HEK293 (cell line): ENCODE data around the gene CD300LF.
A peak's percentile ranks its signal among the peaks of the same experiment; 100 is the strongest.

Source experiments
- FEZF1 ChIP-seq: fragments of 450-650 bp; formaldehyde crosslinking; IDR thresholded peaks from 2 replicates; pipeline ENCODE4 v1.5.1; 2016; ENCODE audit warnings: missing biosample characterization, missing genetic modification characterization
- OSR2 ChIP-seq: fragments of 450-650 bp; formaldehyde crosslinking; IDR thresholded peaks from 2 replicates; pipeline ENCODE4 v1.5.1; 2016; ENCODE audit warnings: missing biosample characterization, missing genetic modification characterization
- REST ChIP-seq: fragments of 450-650 bp; formaldehyde crosslinking; IDR thresholded peaks from 2 replicates; pipeline ENCODE4 v1.5.1; 2016; ENCODE audit warnings: missing biosample characterization, missing genetic modification characterization
- ZBTB21 ChIP-seq: fragments of 450-650 bp; formaldehyde crosslinking; IDR thresholded peaks from 2 replicates; pipeline ENCODE4 v1.5.1; 2017; ENCODE audit warnings: missing biosample characterization, missing genetic modification characterization
- ZBTB8A ChIP-seq: fragments of 450-650 bp; formaldehyde crosslinking; IDR thresholded peaks from 2 replicates; pipeline ENCODE4 v1.5.1; 2016; ENCODE audit warnings: missing biosample characterization, missing genetic modification characterization
- ZFHX2 ChIP-seq: fragments of 450-650 bp; formaldehyde crosslinking; conservative IDR thresholded peaks from 2 replicates; pipeline ENCODE4 v1.5.1; 2016; ENCODE audit warnings: missing biosample characterization, missing genetic modification characterization
- ZNF10 ChIP-seq: fragments of 450-650 bp; formaldehyde crosslinking; IDR thresholded peaks from 2 replicates; pipeline ENCODE4 v1.5.1; 2017; ENCODE audit warnings: missing biosample characterization, missing genetic modification characterization
- ZNF121 ChIP-seq: fragments of 450-650 bp; formaldehyde crosslinking; IDR thresholded peaks from 2 replicates; pipeline ENCODE4 v1.5.1; 2016; ENCODE audit warnings: missing biosample characterization, missing genetic modification characterization
- ZNF146 ChIP-seq: fragments of 450-650 bp; formaldehyde crosslinking; IDR thresholded peaks from 2 replicates; pipeline ENCODE4 v1.5.1; 2016; ENCODE audit warnings: missing biosample characterization, missing genetic modification characterization
- ZNF174 ChIP-seq: fragments of 450-650 bp; formaldehyde crosslinking; IDR thresholded peaks from 2 replicates; pipeline ENCODE4 v1.5.0; 2017; ENCODE audit warnings: missing biosample characterization, mild to moderate bottlenecking, missing genetic modification characterization
- ZNF221 ChIP-seq: fragments of 450-650 bp; formaldehyde crosslinking; IDR thresholded peaks from 2 replicates; pipeline ENCODE4 v1.5.1; 2017; ENCODE audit warnings: missing biosample characterization, missing genetic modification characterization, borderline replicate concordance
- ZNF24 ChIP-seq: fragments of 450-650 bp; formaldehyde crosslinking; IDR thresholded peaks from 2 replicates; pipeline ENCODE4 v1.5.1; 2016; ENCODE audit warnings: missing biosample characterization, missing genetic modification characterization
- ZNF274 ChIP-seq, 2 experiments: fragments of 200-500 bp in 1 of 2; fragments of 450-650 bp in 1 of 2; sonication (Bioruptor generic) in 1 of 2; formaldehyde crosslinking in 1 of 2; IDR thresholded peaks; 2 replicates each; pipeline versions ENCODE4 v1.5.1 to v1.6.1; 2014 to 2016; ENCODE audit warnings: borderline replicate concordance in 1 of 2, inconsistent platforms in 1 of 2, low read length in 1 of 2, missing biosample characterization in 1 of 2, missing genetic modification characterization in 1 of 2
- ZNF354C ChIP-seq: fragments of 450-650 bp; formaldehyde crosslinking; IDR thresholded peaks from 2 replicates; pipeline ENCODE4 v1.5.1; 2016; ENCODE audit warnings: missing biosample characterization, missing genetic modification characterization, low read depth, borderline replicate concordance
- ZNF404 ChIP-seq: fragments of 450-650 bp; formaldehyde crosslinking; IDR thresholded peaks from 2 replicates; pipeline ENCODE4 v1.5.1; 2017; ENCODE audit warnings: missing biosample characterization, missing genetic modification characterization
- ZNF548 ChIP-seq: fragments of 450-650 bp; formaldehyde crosslinking; IDR thresholded peaks from 2 replicates; pipeline ENCODE4 v1.5.1; 2016; ENCODE audit warnings: missing biosample characterization, missing genetic modification characterization
- ZNF600 ChIP-seq: fragments of 450-650 bp; formaldehyde crosslinking; IDR thresholded peaks from 2 replicates; pipeline ENCODE4 v1.5.1; 2016; ENCODE audit warnings: missing biosample characterization, missing genetic modification characterization
- ZNF623 ChIP-seq: fragments of 450-650 bp; formaldehyde crosslinking; IDR thresholded peaks from 2 replicates; pipeline ENCODE4 v1.5.1; 2016; ENCODE audit warnings: missing biosample characterization, missing genetic modification characterization
- ZNF658 ChIP-seq: fragments of 450-650 bp; formaldehyde crosslinking; IDR thresholded peaks from 2 replicates; pipeline ENCODE4; 2016; ENCODE audit warnings: missing biosample characterization, missing genetic modification characterization
- ZNF707 ChIP-seq: fragments of 450-650 bp; formaldehyde crosslinking; IDR thresholded peaks from 2 replicates; pipeline ENCODE4 v1.5.1; 2016; ENCODE audit warnings: missing biosample characterization, missing genetic modification characterization
- ZNF830 ChIP-seq: fragments of 450-650 bp; IDR thresholded peaks from 2 replicates; pipeline ENCODE4 v1.5.0; 2018; ENCODE audit warnings: missing biosample characterization, missing genetic modification characterization, low read depth, mild to moderate bottlenecking, moderate library complexity
- ZNF843 ChIP-seq: fragments of 450-650 bp; formaldehyde crosslinking; IDR thresholded peaks from 2 replicates; pipeline ENCODE4 v1.5.1; 2016; ENCODE audit warnings: missing biosample characterization, missing genetic modification characterization
- ZSCAN30 ChIP-seq: fragments of 450-650 bp; IDR thresholded peaks from 2 replicates; pipeline ENCODE4 v1.5.1; 2018; ENCODE audit warnings: missing biosample characterization, mild to moderate bottlenecking, missing genetic modification characterization, moderate library complexity
- ZSCAN4 ChIP-seq: fragments of 450-650 bp; formaldehyde crosslinking; IDR thresholded peaks from 2 replicates; pipeline ENCODE4 v1.5.1; 2017; ENCODE audit warnings: missing biosample characterization, missing genetic modification characterization
- TF ChIP-seq, protein P1 (sequence below): fragments of 450-650 bp; formaldehyde crosslinking; IDR thresholded peaks from 2 replicates; pipeline ENCODE4 v1.5.1; 2016; ENCODE audit warnings: missing biosample characterization, missing genetic modification characterization
- TF ChIP-seq, protein P2 (sequence below): fragments of 450-650 bp; formaldehyde crosslinking; IDR thresholded peaks from 2 replicates; pipeline ENCODE4 v1.5.0; 2017; ENCODE audit warnings: missing biosample characterization, missing genetic modification characterization, borderline replicate concordance
- TF ChIP-seq, protein P3 (sequence below): fragments of 450-650 bp; formaldehyde crosslinking; IDR thresholded peaks from 2 replicates; pipeline ENCODE4 v1.5.1; 2016; ENCODE audit warnings: missing biosample characterization, missing genetic modification characterization, low read depth
- TF ChIP-seq, protein P4 (sequence below): fragments of 450-650 bp; formaldehyde crosslinking; IDR thresholded peaks from 2 replicates; pipeline ENCODE4 v1.5.1; 2016; ENCODE audit warnings: missing biosample characterization, missing genetic modification characterization

Gene CD300LF

GRCh38 chr17:74671031-74671771 is 41.5 kb downstream of the CD300LF start (continued):
- TF ChIP-seq ZNF658 (tag by site-specific recombination) (no peak), ZNF146 (no peak), ZNF707 (no peak), ZNF354C (tag by site-specific recombination) (no peak), ZNF548 (tag by site-specific recombination) (no peak), ZSCAN30 (tag by site-specific recombination) (peak; percentile 98), ZNF174 (tag by site-specific recombination) (no peak), FEZF1 (tag by site-specific recombination) (no peak), OSR2 (tag by site-specific recombination) (no peak), ZBTB21 (tag by site-specific recombination) (no peak), ZNF623 (tag by site-specific recombination) (no peak), ZNF10 (tag by site-specific recombination) (no peak), ZSCAN4 (tag by site-specific recombination) (no peak), ZFHX2 (tag by site-specific recombination) (no peak), ZNF404 (tag by site-specific recombination) (no peak), ZNF843 (no peak), ZNF600 (tag by site-specific recombination) (peak; percentile 81), REST (peak; percentile 100), ZNF121 (tag by site-specific recombination) (no peak), ZNF24 (tag by site-specific recombination) (peak; percentile 65), ZNF274 (IDR thresholded peaks at IDR 0.05; ENCODE audit: low read length) (no peak), ZNF274 (tag by site-specific recombination; IDR thresholded peaks at IDR 0.05; ENCODE audit: borderline replicate concordance) (no peak), ZBTB8A (tag by site-specific recombination) (no peak; the same call in 1 of the 2 replicates), ZNF830 (tag by site-specific recombination) (no peak), ZNF221 (no peak)
- TF ChIP-seq, protein P1, sequence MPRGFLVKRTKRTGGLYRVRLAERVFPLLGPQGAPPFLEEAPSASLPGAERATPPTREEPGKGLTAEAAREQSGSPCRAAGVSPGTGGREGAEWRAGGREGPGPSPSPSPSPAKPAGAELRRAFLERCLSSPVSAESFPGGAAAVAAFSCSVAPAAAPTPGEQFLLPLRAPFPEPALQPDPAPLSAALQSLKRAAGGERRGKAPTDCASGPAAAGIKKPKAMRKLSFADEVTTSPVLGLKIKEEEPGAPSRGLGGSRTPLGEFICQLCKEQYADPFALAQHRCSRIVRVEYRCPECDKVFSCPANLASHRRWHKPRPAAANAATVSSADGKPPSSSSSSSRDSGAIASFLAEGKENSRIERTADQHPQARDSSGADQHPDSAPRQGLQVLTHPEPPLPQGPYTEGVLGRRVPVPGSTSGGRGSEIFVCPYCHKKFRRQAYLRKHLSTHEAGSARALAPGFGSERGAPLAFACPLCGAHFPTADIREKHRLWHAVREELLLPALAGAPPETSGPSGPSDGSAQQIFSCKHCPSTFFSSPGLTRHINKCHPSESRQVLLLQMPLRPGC (tag by site-specific recombination) = peak; percentile 53; the same call in 1 of the 2 replicates
- TF ChIP-seq, protein P2, sequence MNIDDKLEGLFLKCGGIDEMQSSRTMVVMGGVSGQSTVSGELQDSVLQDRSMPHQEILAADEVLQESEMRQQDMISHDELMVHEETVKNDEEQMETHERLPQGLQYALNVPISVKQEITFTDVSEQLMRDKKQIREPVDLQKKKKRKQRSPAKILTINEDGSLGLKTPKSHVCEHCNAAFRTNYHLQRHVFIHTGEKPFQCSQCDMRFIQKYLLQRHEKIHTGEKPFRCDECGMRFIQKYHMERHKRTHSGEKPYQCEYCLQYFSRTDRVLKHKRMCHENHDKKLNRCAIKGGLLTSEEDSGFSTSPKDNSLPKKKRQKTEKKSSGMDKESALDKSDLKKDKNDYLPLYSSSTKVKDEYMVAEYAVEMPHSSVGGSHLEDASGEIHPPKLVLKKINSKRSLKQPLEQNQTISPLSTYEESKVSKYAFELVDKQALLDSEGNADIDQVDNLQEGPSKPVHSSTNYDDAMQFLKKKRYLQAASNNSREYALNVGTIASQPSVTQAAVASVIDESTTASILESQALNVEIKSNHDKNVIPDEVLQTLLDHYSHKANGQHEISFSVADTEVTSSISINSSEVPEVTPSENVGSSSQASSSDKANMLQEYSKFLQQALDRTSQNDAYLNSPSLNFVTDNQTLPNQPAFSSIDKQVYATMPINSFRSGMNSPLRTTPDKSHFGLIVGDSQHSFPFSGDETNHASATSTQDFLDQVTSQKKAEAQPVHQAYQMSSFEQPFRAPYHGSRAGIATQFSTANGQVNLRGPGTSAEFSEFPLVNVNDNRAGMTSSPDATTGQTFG (tag by site-specific recombination) = no peak
- TF ChIP-seq, protein P3, sequence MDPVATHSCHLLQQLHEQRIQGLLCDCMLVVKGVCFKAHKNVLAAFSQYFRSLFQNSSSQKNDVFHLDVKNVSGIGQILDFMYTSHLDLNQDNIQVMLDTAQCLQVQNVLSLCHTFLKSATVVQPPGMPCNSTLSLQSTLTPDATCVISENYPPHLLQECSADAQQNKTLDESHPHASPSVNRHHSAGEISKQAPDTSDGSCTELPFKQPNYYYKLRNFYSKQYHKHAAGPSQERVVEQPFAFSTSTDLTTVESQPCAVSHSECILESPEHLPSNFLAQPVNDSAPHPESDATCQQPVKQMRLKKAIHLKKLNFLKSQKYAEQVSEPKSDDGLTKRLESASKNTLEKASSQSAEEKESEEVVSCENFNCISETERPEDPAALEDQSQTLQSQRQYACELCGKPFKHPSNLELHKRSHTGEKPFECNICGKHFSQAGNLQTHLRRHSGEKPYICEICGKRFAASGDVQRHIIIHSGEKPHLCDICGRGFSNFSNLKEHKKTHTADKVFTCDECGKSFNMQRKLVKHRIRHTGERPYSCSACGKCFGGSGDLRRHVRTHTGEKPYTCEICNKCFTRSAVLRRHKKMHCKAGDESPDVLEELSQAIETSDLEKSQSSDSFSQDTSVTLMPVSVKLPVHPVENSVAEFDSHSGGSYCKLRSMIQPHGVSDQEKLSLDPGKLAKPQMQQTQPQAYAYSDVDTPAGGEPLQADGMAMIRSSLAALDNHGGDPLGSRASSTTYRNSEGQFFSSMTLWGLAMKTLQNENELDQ (tag by site-specific recombination) = no peak
- TF ChIP-seq, protein P4, sequence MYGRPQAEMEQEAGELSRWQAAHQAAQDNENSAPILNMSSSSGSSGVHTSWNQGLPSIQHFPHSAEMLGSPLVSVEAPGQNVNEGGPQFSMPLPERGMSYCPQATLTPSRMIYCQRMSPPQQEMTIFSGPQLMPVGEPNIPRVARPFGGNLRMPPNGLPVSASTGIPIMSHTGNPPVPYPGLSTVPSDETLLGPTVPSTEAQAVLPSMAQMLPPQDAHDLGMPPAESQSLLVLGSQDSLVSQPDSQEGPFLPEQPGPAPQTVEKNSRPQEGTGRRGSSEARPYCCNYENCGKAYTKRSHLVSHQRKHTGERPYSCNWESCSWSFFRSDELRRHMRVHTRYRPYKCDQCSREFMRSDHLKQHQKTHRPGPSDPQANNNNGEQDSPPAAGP (tag by site-specific recombination) = peak; percentile 83
